ENCODE data around the gene ZSWIM8.

GRCh38 chr10:73815719-73816030 is 30.3 kb downstream of the ZSWIM8 start:
- TF ChIP-seq SCRT2 (tag by site-specific recombination; IDR thresholded peaks at IDR 0.05) (no peak), PBX3 (CRISPR knock-in tag; IDR thresholded peaks at IDR 0.05) (no peak), ZNF274 (IDR thresholded peaks at IDR 0.05; ENCODE audit: low read length) (no peak), ZNF274 (tag by site-specific recombination; IDR thresholded peaks at IDR 0.05; ENCODE audit: borderline replicate concordance) (no peak), CTCF (tag by site-specific recombination; IDR thresholded peaks at IDR 0.05) (no peak), SP2 (tag by site-specific recombination; IDR thresholded peaks at IDR 0.05) (no peak)

All from HEK293 (cell line).